PC-9 (cell line): ENCODE data around the gene MACROH2A1.

Experiments
- CTCF ChIP-seq: fragments of 200-600 bp; sonication (generic); conservative IDR thresholded peaks from 2 replicates; pipeline ENCODE4 v1.6.1; 2017; ENCODE audit warnings: mixed run types, antibody characterized with exemption, mild to moderate bottlenecking, moderate library complexity
- EZH2 ChIP-seq: fragments of 200-600 bp; sonication (generic); IDR thresholded peaks from 2 replicates; pipeline ENCODE4 v1.8.0; 2017; ENCODE audit warnings: antibody characterized with exemption, low read depth

DNA sequence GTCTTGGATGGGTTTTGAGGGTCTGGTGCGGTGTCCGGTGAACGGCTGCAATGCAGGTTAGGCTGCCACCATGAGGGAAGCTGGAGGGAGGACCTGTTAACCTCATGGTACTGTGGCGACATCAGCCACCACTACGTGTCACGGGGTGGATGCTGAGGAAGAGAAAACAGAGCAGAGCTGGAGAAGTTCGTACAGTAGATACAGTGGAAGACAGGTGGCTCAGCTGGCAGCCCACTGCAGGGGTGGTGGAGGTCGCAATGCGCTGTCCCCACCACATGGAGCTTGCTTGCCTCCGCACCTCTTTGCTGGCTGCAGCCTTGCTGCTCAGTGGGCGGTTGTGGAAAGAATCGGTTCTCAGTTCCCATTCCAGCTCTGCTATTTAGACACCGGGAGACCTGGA lies 45.3 kb upstream of the MACROH2A1 start:
- no peak for TF ChIP-seq CTCF
- no peak for TF ChIP-seq EZH2
